Measurements from ENCODE around the gene HOOK2.
"Not testable (repeated sequence)": the region's sequence is repeated elsewhere in the genome, so short reads cannot be mapped to it uniquely, and the experiment has no call there.

The HOOK2 gene

GRCh38 chr19:12774588-12775555 lies at the start of gene HOOK2:
Gene HOOK2, minus strand, starts transcription at chr19:12775552. Its CDS starts 103 bp downstream, at chr19:12775449.
- DNase-seq (ENCODE audit: low read depth in 2 of 2) = no peak

GRCh38 chr19:12821761-12822160 lies 46.4 kb upstream of the HOOK2 start:
- no peak for DNase-seq (ENCODE audit: low read depth in 2 of 2)

GRCh38 chr19:12817810-12818209 lies 42.5 kb upstream of the HOOK2 start:
- not testable (repeated sequence) for DNase-seq (ENCODE audit: low read depth in 2 of 2)

GRCh38 chr19:12817188-12817587 lies 41.8 kb upstream of the HOOK2 start:
- not testable (repeated sequence) for DNase-seq (ENCODE audit: low read depth in 2 of 2)

GRCh38 chr19:12815088-12815487 lies 39.7 kb upstream of the HOOK2 start:
- no peak for DNase-seq (ENCODE audit: low read depth in 2 of 2)

- DNase-seq (ENCODE audit: low read depth in 2 of 2) = peak; percentile 78 to 86
Measured at GRCh38 chr19:12806242-12807081, 31.1 kb upstream of the HOOK2 start, which contains the start of gene RNASEH2A. Gene RNASEH2A, plus strand, starts transcription at chr19:12806584. Its CDS starts 90 bp downstream, at chr19:12806674.

GRCh38 chr19:12804051-12804450 lies 28.7 kb upstream of the HOOK2 start:
- no peak for DNase-seq (ENCODE audit: low read depth in 2 of 2)

- no peak for DNase-seq (ENCODE audit: low read depth in 2 of 2)
Measured at GRCh38 chr19:12802267-12803106, 27.1 kb upstream of the HOOK2 start.

- DNase-seq (ENCODE audit: low read depth in 2 of 2) = peak; percentile 60 to 73
Measured at GRCh38 chr19:12801466-12802266, 26.3 kb upstream of the HOOK2 start, which contains the start of the genes PRDX2 and THSD8. Gene PRDX2, minus strand, starts transcription at chr19:12801800. Its CDS starts 539 bp downstream, at chr19:12801261. Gene THSD8, plus strand, starts transcription at chr19:12802069. Its CDS starts 3 bp downstream, at chr19:12802072.

GRCh38 chr19:12800923-12801465 lies 25.6 kb upstream of the HOOK2 start:
- no peak for DNase-seq (ENCODE audit: low read depth in 2 of 2)

GRCh38 chr19:12800466-12800770 lies 25.1 kb upstream of the HOOK2 start:
- DNase-seq (ENCODE audit: low read depth in 2 of 2) = no peak

GRCh38 chr19:12799742-12800465 lies 24.6 kb upstream of the HOOK2 start:
- no peak for DNase-seq (ENCODE audit: low read depth in 2 of 2)

- DNase-seq (ENCODE audit: low read depth in 2 of 2) = not testable (repeated sequence)
Measured at GRCh38 chr19:12797607-12798006, 22.3 kb upstream of the HOOK2 start.

- DNase-seq (ENCODE audit: low read depth in 2 of 2) = no peak
Measured at GRCh38 chr19:12797141-12797587, 21.8 kb upstream of the HOOK2 start.

GRCh38 chr19:12796146-12797071 lies 21.1 kb upstream of the HOOK2 start:
- DNase-seq (ENCODE audit: low read depth in 2 of 2) = peak; percentile 60 to 69

- DNase-seq (ENCODE audit: low read depth in 2 of 2) = no peak
Measured at GRCh38 chr19:12794971-12795381, 19.6 kb upstream of the HOOK2 start.

GRCh38 chr19:12794196-12794941 lies 19.0 kb upstream of the HOOK2 start:
- DNase-seq (ENCODE audit: low read depth in 2 of 2) = no peak

Measured in stimulated activated CD4-positive, alpha-beta T cell treated with anti-CD3 and anti-CD28 coated beads, Interleukin-12 subunit alpha, Interleukin-12 subunit beta, amount 100 ng/mL, for 24 hours (primary cell).